Raji (cell line): Measurements from ENCODE around the gene LRRC14B.

Experiments
- POLR2A ChIP-seq: IDR thresholded peaks from 2 replicates; pipeline ENCODE4 v1.6.1; 2011; ENCODE audit warnings: low read depth, low read length, control low read depth; ENCODE audit not compliant: insufficient read depth

The LRRC14B gene

DNA sequence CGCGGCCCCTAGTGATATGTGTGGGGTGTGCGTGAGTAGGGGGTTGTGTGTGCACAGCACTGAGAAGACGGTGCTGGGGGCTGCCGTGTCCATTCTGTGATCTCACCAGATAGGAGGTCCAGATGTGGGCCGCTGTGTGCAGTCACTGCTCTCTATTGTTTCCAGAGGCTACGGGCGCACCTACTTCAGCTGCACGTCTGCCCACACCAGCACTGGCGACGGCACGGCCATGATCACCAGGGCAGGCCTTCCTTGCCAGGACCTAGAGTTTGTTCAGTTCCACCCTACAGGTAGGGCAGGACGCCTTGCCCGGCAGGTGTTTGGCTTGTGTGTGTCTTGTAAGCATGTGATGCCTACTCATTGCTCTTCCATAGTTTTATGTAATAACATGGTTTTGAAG lies 39.4 kb downstream of the LRRC14B start:
- TF ChIP-seq POLR2A: no peak

GRCh38 chr5:231661-232060 lies 40.4 kb downstream of the LRRC14B start:
- no peak for TF ChIP-seq POLR2A

- no peak for TF ChIP-seq POLR2A
Measured at GRCh38 chr5:234450-234849, 43.2 kb downstream of the LRRC14B start.
